SK-N-MC (cell line): ENCODE measurements around the gene ARHGEF33.
A peak's percentile ranks its signal among the peaks of the same experiment; 100 is the strongest.

Experiments used
- DNase-seq: peaks from one replicate; pipeline ENCODE4 v3.0.0-alpha.2; 2011; ENCODE audit warnings: low read depth, low spot score
- H3K27ac ChIP-seq: fragments of 200-600 bp; sonication (generic); 2 replicates; pipeline ENCODE4 v1.5.1; 2016; ENCODE audit warnings: mixed run types
- H3K36me3 ChIP-seq: fragments of 200-600 bp; sonication (generic); 2 replicates; pipeline ENCODE4 v1.6.1; 2017; ENCODE audit warnings: antibody characterized with exemption, low read length, mixed read lengths; ENCODE audit not compliant: insufficient read depth
- H3K4me3 ChIP-seq: fragments of 200-600 bp; sonication (generic); 2 replicates; pipeline ENCODE4 v1.5.1; 2016
- H3K9ac ChIP-seq: fragments of 200-600 bp; sonication (generic); 2 replicates; pipeline ENCODE4 v1.8.0; 2017; ENCODE audit warnings: mixed run types, mixed read lengths; ENCODE audit not compliant: insufficient read length
- H3K9me3 ChIP-seq: fragments of 200-600 bp; sonication (generic); 2 replicates; pipeline ENCODE4 v1.6.1; 2017; ENCODE audit warnings: low read depth, mild to moderate bottlenecking, antibody characterized with exemption, low read length, moderate library complexity, mixed read lengths
- EZH2 ChIP-seq: fragments of 200-600 bp; sonication (generic); IDR thresholded peaks from one replicate; pipeline ENCODE4 v1.6.1; 2017; ENCODE audit warnings: antibody characterized with exemption
- FOXP2 ChIP-seq: optimal IDR thresholded peaks from 2 replicates; pipeline ENCODE3; 2011; ENCODE audit warnings: mild to moderate bottlenecking, moderate library complexity; ENCODE audit not compliant: insufficient read depth; ENCODE audit errors: extremely low read length, control extremely low read depth
- POLR2AphosphoS5 ChIP-seq: IDR thresholded peaks from 2 replicates; pipeline ENCODE4 v1.6.1; 2012; ENCODE audit warnings: mild to moderate bottlenecking, low read depth, low read length, borderline replicate concordance

ARHGEF33 gene

DNA sequence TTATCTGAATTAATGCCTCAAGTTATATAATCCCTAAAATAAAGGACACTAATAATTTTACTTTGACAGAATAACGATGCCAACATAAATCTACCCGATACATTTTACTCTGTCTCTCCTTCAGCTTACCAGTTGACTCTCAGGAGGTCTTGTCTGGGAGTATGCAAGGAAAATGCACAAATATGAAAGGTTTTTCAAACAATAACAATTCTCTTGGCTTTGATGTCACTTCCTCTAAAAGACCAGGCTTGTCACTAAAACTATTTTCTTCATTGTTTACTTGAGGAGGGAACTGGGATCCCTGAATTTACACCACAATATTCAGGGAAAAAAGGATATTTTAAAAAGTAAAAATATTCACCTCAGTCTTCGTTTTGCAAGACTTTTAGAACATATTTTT is 134.0 kb downstream of the ARHGEF33 start:
- Histone ChIP-seq H3K9me3 (no peaks in the 10 kb centered on the region), H3K27ac (peak overlapping the region; percentile 76), H3K36me3 (peaks cover 17% of the 10 kb centered on the region), H3K9ac (no peak overlapping the region), H3K4me3 (no peak overlapping the region)
- no peak for DNase-seq
- no peak for TF ChIP-seq EZH2

GRCh38 chr2:39024833-39025232 is 135.2 kb downstream of the ARHGEF33 start:
- DNase-seq, result no peak
- no peak overlapping the region for H3K27ac ChIP-seq
- TF ChIP-seq POLR2AphosphoS5 (no peak), EZH2 (no peak), FOXP2 (no peak)
- peaks cover 17% of the 10 kb centered on the region for H3K36me3 ChIP-seq
- H3K4me3 ChIP-seq, result no peak overlapping the region
- H3K9ac ChIP-seq, result no peak overlapping the region
- no peaks in the 10 kb centered on the region for H3K9me3 ChIP-seq
